Measurements from ENCODE around the gene TMEM219. TPM values are rescaled to one million over a fixed set of nuclear protein-coding genes. Genes with fewer than 3 reads are reported as not detected.

Gene TMEM219
- total RNA-seq, 1 donor from 2014 or later: 139 TPM

DNA sequence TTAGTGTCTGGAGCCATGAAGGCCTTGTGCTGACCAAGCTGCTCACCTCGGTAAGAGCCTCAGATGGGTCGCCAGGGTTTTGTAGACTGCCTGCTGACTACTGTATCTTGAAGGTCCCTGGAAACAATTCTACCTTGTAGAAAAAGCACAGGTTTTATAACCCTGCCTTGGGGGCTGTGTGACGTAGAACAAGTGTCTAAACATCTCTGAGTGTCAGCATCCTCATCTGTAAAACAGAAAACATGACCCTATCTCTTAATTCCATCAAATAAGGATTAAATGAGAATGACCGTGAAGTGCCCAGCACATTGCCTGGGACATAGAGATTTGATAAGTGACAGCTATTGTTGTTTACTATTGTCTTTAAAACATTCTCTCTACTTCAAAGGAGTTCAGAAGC, 6.3 kb downstream of the TMEM219 start:
- H3K4me3 ChIP-seq (ENCODE audit: low read depth, low read length): no peak overlapping the region
- TF ChIP-seq, protein P1, sequence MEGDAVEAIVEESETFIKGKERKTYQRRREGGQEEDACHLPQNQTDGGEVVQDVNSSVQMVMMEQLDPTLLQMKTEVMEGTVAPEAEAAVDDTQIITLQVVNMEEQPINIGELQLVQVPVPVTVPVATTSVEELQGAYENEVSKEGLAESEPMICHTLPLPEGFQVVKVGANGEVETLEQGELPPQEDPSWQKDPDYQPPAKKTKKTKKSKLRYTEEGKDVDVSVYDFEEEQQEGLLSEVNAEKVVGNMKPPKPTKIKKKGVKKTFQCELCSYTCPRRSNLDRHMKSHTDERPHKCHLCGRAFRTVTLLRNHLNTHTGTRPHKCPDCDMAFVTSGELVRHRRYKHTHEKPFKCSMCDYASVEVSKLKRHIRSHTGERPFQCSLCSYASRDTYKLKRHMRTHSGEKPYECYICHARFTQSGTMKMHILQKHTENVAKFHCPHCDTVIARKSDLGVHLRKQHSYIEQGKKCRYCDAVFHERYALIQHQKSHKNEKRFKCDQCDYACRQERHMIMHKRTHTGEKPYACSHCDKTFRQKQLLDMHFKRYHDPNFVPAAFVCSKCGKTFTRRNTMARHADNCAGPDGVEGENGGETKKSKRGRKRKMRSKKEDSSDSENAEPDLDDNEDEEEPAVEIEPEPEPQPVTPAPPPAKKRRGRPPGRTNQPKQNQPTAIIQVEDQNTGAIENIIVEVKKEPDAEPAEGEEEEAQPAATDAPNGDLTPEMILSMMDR (conservative IDR thresholded peaks at IDR 0.05; ENCODE audit: low read depth, low read length): no peak
- no peak for DNase-seq (ENCODE audit: low read depth)

DNA sequence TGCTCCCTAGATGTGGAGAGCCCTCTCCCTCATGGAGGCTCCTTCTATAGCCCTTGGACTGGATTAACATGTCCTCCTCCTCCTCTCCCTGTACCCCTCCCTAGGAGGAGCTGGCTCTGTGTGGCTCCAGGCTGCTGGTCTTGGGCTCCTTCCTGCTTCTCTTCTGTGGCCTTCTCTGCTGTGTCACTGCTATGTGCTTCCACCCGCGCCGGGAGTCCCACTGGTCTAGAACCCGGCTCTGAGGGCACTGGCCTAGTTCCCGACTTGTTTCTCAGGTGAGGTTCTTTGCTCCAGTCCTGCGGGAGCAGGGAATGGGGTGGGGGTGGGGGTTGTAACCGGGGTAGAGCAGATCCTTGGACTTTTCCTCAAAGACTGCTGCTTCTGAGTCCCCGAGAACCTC, 9.4 kb downstream of the TMEM219 start:
- H3K4me3 ChIP-seq (ENCODE audit: low read depth, low read length): no peak overlapping the region
- TF ChIP-seq, protein P1 (conservative IDR thresholded peaks at IDR 0.05; ENCODE audit: low read depth, low read length): no peak
- DNase-seq (ENCODE audit: low read depth): no peak

DNA sequence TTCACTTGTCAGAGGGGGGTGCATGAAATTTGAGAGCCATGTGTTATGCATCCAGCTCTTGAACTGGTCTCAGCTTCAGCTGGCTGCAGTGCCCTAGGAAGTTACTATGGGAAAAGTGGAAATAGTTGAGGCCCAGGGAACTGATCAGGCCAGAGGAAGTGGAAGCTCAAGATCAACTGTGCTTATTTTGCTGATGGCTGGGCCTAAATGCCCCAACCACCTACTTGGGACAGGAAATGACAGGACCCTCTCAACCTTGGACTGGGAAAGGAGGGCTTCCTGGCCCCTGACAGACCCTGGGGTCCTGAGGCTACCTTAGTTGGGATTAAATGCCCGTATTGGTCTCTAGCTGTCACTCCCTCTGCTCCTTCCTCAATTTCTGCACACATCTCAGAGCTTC, 10.6 kb downstream of the TMEM219 start:
- DNase-seq (ENCODE audit: low read depth): no peak
- TF ChIP-seq, protein P1 (conservative IDR thresholded peaks at IDR 0.05; ENCODE audit: low read depth, low read length): no peak
- no peak overlapping the region for H3K4me3 ChIP-seq (ENCODE audit: low read depth, low read length)

DNA sequence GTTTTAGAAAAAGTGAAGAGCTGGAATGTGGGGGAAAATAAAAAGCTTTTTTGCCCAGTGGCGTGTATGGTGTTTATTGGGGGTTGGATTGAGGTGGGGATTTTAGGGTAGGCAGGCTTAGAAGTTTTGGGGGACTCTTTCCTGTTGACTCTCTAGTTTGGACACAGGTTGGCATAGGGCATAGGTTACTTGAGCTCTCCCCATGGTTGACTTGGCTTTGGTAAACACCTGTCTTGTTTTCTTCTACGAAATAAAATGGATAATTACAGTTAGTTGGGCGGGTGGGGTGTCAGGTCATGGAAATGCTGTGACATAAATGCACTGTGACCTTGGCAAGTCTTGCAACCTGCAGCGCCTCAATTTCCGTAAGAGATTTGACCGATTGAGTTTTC, 11.1 kb downstream of the TMEM219 start:
- no peak for DNase-seq (ENCODE audit: low read depth)
- TF ChIP-seq, protein P1 (conservative IDR thresholded peaks at IDR 0.05; ENCODE audit: low read depth, low read length): no peak
- no peak overlapping the region for H3K4me3 ChIP-seq (ENCODE audit: low read depth, low read length)

DNA sequence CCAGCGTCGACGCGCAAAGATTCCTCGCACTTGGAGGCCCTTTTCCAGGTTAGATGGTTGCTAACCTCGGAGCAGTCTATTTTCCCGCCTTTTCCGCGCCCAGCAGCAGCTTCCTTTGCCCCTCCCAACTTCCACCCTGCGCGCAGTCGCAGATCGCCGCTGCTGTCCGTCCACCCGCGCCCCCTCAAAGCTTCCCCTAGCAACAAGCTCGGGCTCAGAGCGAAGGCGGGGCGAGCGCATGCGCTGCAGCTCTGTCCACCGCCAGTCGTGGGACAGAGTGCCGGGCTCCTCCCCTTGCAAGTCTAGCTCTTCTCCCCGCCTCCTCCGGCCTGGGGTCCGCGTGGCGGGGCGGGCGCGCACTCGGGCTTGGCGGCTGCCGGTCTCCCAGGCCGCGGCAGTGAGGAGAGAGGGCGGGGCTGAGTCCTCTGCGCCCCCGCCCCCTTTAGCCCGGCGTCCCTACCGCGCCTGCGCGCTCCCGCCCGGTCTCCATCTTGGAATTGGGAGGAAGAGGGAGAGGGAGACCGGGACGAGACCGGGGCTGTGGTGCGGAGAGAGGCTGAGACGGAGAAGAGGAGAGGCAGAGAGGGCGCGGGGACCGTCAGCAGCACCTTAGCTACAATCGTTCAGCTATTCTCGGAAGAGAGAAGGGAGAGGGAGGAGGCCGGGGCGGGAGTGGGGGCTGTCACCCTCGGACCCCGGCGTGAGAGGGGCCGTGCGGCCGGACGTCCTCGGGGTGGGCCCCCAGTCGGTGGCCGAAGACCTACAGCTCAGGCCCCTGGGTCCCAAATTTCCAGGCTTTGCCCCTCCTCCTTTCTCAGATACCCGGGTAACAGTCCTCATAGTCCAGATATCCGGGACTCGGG, 11.7 kb downstream of the TMEM219 start, which contains the start of gene TAOK2:
Gene TAOK2, plus strand, starts transcription at position 485 of the 863 bp plus-strand sequence. CDS start 3,905 bp downstream, outside the sequence.
- peak; percentile 66 for DNase-seq (ENCODE audit: low read depth)
- TF ChIP-seq, protein P1 (conservative IDR thresholded peaks at IDR 0.05; ENCODE audit: low read depth, low read length): no peak
- peak within 1 kb of the TSS; percentile 99 for H3K4me3 ChIP-seq (ENCODE audit: low read depth, low read length)

DNA sequence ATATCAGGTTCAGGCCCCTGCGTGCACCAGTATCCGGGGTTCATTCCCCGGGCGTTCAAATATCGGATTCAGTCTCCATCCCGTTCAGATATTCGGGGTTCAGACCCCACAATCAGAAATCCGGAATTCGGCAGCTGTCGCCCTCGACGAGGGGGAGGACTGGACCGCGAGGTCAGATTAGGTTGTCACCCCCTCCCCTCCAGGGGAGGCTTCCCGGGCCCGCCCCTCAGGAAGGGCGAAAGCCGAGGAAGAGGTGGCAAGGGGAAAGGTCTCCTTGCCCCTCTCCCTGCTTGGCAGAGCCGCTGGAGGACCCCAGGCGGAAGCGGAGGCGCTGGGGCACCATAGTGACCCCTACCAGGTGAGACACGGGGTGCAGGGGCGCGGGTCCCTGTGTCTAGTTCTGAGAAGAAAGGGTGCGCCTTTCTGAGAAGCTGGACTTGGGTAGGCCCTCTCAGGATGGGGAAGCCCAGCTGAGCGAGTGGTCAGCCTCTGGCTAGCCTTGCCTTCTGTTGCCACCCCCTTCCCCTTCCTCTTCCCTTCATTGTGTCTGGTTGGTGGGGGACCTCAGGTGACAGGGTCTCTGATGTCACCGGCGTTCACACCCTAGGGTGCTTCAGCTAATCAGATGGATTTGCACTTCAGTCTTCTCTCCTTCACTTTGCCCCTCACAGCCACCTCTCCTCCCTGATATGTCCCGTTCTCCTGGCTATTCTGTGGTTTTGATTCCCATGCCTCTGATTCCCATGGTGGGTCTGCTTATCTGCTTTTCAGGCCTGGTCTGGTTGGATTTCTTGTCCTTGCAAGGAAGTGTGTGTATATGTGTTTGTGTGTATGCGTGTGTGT, 12.6 kb downstream of the TMEM219 start:
- H3K4me3 ChIP-seq (ENCODE audit: low read depth, low read length): peak overlapping the region; percentile 99
- TF ChIP-seq, protein P1 (conservative IDR thresholded peaks at IDR 0.05; ENCODE audit: low read depth, low read length): no peak
- DNase-seq (ENCODE audit: low read depth): no peak
